NT2/D1 (cell line): ENCODE measurements around the gene HLA-DOA.

Experiments
- DNase-seq: peaks from one replicate; pipeline ENCODE4 v3.0.0-alpha.2; 2011; ENCODE audit warnings: low read depth, low spot score
- H3K27me3 ChIP-seq: 2 replicates; pipeline ENCODE4 v1.6.0; 2011; ENCODE audit warnings: mild to moderate bottlenecking; ENCODE audit not compliant: insufficient read length, insufficient read depth
- H3K36me3 ChIP-seq: 2 replicates; pipeline ENCODE4 v1.6.1; 2011; ENCODE audit warnings: mild to moderate bottlenecking, low read length, mixed read lengths; ENCODE audit not compliant: insufficient read depth, insufficient read length
- H3K4me1 ChIP-seq: 2 replicates; pipeline ENCODE4 v1.5.1; 2011; ENCODE audit not compliant: insufficient read depth, insufficient read length
- H3K4me3 ChIP-seq: 2 replicates; pipeline ENCODE4 v1.5.1; 2011; ENCODE audit warnings: low read depth; ENCODE audit not compliant: insufficient read length
- H3K9ac ChIP-seq: 2 replicates; pipeline ENCODE4 v1.6.0; 2011; ENCODE audit warnings: low read depth; ENCODE audit not compliant: insufficient read length
- H3K9me3 ChIP-seq: 2 replicates; pipeline ENCODE4 v1.5.1; 2011; ENCODE audit warnings: mild to moderate bottlenecking, low read length; ENCODE audit not compliant: insufficient read depth
- SUZ12 ChIP-seq: IDR thresholded peaks from 2 replicates; pipeline ENCODE4 v1.6.1; 2011; ENCODE audit not compliant: insufficient read length, insufficient read depth; ENCODE audit errors: extremely low read depth
- YY1 ChIP-seq: IDR thresholded peaks from 2 replicates; pipeline ENCODE4 v1.6.1; 2011; ENCODE audit not compliant: insufficient read length, insufficient read depth
- ZNF274 ChIP-seq: IDR thresholded peaks from 2 replicates; pipeline ENCODE4 v1.6.1; 2011; ENCODE audit warnings: mild to moderate bottlenecking, low read depth, low read length

Gene HLA-DOA

DNA sequence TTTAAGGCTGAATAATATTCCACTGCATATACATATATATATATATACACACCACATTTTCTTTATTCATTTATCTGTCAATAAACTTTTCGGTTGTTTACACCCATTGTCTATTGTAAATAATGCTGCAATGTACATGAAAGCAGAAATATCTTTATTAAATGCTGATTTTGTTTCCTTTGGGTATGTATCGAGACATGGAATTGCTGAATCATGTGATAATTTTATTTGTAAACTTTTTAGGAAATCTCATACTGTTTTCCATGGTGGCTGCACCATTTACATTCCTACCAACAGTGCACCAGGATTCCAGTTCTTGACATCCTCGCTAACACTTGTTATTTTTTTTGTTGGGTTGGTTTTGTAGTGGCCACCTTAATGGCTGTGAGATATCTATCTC lies 14.1 kb upstream of the HLA-DOA start:
- TF ChIP-seq ZNF274 (no peak), YY1 (no peak), SUZ12 (no peak)
- H3K36me3 ChIP-seq = no peaks in the 10 kb centered on the region
- H3K27me3 ChIP-seq = no peaks in the 10 kb centered on the region
- H3K9me3 ChIP-seq = no peaks in the 10 kb centered on the region
- H3K4me1 ChIP-seq = no peaks in the 10 kb centered on the region
- no peak for DNase-seq
- no peak overlapping the region for H3K4me3 ChIP-seq
- no peak overlapping the region for H3K9ac ChIP-seq

DNA sequence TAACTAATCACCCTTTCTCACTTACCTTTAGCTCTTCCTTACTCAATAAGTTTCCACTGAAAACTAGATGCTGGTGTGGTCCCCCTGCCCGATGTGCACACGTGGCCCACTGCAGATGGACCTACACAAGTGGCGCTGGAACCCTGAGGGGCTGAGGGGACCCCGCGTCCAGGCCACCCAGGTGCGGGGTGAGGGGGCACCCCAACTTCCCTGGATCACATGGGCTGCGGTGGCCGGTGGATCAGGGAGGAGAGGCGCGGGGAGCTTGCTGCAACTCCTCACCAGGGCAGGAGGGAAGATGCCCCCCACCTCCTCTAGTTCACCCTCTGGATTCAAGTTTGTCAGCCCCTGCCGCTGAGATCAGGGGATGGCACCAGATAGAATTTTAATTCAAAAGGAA lies 12.5 kb upstream of the HLA-DOA start:
- Histone ChIP-seq H3K27me3 (no peaks in the 10 kb centered on the region), H3K9me3 (no peaks in the 10 kb centered on the region), H3K4me1 (no peaks in the 10 kb centered on the region), H3K9ac (no peak overlapping the region), H3K36me3 (no peaks in the 10 kb centered on the region), H3K4me3 (no peak overlapping the region)
- no peak for DNase-seq
- no peak for TF ChIP-seq ZNF274
- no peak for TF ChIP-seq YY1
- TF ChIP-seq SUZ12 = no peak

DNA sequence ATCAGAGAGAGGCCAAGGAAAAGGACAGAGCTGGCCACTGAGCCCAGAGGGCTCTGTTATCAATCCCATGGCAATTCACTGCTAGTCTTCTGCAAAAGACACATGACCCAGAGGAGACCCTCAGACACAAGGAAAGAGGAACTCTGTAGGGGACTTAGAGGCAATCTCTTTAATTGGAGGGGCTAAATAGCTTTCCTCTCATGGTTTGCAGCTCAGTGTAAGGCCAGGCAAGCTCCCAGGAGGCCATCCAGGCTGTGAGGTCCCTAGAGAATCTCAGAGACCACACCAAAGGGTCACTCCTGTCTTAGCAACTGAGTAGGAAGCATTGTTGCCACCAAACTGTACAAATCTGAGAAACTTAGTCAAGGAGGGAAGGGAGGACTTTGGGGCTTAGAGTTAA lies 10.0 kb upstream of the HLA-DOA start:
- TF ChIP-seq ZNF274 (no peak), YY1 (no peak)
- no peak overlapping the region for H3K9ac ChIP-seq
- H3K4me1 ChIP-seq = no peaks in the 10 kb centered on the region
- H3K4me3 ChIP-seq = no peak overlapping the region
- H3K9me3 ChIP-seq = no peaks in the 10 kb centered on the region
- H3K36me3 ChIP-seq = no peaks in the 10 kb centered on the region
- no peak for DNase-seq
- no peaks in the 10 kb centered on the region for H3K27me3 ChIP-seq

DNA sequence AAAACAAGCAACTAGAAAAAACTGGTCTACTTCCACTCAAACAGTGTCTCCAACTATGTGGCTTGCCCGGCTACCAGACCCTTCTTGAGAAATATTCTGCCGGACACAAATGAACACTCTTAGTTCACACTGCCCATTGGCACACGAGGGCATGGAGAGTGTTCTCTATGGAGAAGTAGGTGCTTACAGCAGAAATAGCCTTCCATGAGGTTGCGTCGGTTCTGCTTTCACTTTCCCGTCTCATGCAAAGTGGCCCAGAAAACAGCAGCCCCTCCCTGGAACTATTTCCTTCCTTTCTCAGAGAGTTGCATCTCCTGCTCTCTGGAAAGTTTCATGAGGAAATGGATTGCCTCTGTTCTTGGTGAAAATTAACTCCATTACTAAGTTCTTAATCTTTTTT lies 9.5 kb upstream of the HLA-DOA start:
- H3K36me3 ChIP-seq = no peaks in the 10 kb centered on the region
- TF ChIP-seq SUZ12 = no peak
- TF ChIP-seq YY1 = no peak
- TF ChIP-seq ZNF274 = no peak
- H3K4me3 ChIP-seq = no peak overlapping the region
- no peaks in the 10 kb centered on the region for H3K27me3 ChIP-seq
- H3K9ac ChIP-seq = no peak overlapping the region
- no peaks in the 10 kb centered on the region for H3K4me1 ChIP-seq
- DNase-seq = no peak
- H3K9me3 ChIP-seq = no peaks in the 10 kb centered on the region

DNA sequence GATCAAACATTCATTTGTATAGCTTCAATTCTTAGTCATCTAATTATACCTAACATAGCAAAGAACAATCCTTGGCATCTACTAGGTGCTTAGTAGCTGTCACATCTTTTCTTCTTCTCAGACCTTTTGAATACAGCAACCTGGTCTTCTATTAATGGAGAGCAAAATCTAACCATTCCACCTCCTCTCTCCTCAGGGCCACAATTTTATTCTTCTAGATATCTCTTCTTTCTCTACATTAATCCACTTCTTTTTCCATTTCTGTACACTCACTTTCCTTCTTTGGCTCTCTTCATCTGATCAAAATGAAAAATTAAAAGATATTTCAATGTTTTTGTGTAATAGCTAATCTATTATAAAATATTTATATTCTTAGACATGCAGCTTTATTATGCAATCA lies 9.0 kb upstream of the HLA-DOA start:
- no peaks in the 10 kb centered on the region for H3K9me3 ChIP-seq
- H3K27me3 ChIP-seq = no peaks in the 10 kb centered on the region
- no peak overlapping the region for H3K4me3 ChIP-seq
- H3K4me1 ChIP-seq = no peaks in the 10 kb centered on the region
- TF ChIP-seq ZNF274 (no peak), YY1 (no peak), SUZ12 (no peak)
- H3K9ac ChIP-seq = no peak overlapping the region
- no peak for DNase-seq
- no peaks in the 10 kb centered on the region for H3K36me3 ChIP-seq

DNA sequence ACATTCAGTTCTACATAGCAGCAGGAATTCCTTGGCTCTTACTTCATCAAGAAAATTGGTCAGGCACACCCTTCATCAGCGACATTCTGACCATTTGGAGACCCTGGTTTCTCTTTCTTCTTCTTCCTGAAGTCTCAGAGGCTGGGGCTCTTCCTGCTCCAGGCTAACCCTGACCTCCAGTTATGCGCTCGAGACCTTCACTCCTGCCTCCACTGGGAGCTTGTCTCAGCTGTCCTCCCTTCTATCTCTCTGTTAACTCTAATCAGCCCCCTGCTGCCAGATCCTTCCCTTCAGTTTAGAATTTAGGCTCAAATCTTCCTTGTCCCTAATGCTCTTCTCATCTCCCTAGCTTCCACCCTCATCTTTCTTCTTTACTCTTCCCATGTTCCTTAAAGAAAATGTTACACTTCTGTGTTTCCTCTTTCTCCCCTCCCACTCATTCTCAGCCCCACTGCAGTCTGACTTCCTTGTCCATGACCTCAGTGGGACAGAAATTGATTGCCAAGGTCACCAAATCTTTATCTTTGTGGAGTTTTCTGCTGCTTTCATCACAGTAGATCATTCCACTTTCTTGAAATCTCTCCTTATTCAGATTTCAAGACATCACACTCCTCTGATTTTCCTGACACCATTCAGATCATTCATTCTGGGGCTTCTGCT lies 8.4 kb upstream of the HLA-DOA start:
- no peaks in the 10 kb centered on the region for H3K36me3 ChIP-seq
- no peaks in the 10 kb centered on the region for H3K4me1 ChIP-seq
- no peak overlapping the region for H3K4me3 ChIP-seq
- TF ChIP-seq YY1 (no peak), SUZ12 (no peak), ZNF274 (no peak)
- no peak for DNase-seq
- H3K27me3 ChIP-seq = no peaks in the 10 kb centered on the region
- H3K9me3 ChIP-seq = no peaks in the 10 kb centered on the region
- no peak overlapping the region for H3K9ac ChIP-seq

DNA sequence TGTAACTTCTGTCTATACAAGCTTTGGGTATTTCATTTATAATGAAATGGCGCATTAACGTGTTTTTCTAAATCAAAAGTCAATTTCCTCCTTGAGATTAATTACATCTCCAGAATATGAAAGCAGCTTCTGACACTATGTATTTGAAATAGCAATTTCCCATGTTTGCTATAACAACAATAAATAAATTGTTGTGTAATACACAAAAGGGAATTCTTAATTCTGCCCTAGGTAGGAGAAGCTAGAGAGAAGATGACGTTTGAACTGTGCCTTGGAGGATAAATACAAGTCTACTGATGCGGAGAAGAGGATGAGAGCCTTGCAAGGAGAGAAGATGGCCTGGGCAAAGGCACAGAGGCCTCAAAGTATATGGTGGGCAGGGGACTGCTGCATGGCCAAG lies 7.6 kb upstream of the HLA-DOA start:
- H3K9ac ChIP-seq = no peak overlapping the region
- H3K36me3 ChIP-seq = no peaks in the 10 kb centered on the region
- no peaks in the 10 kb centered on the region for H3K4me1 ChIP-seq
- no peak for TF ChIP-seq SUZ12
- TF ChIP-seq ZNF274 = no peak
- TF ChIP-seq YY1 = no peak
- DNase-seq = no peak
- no peak overlapping the region for H3K4me3 ChIP-seq
- no peaks in the 10 kb centered on the region for H3K27me3 ChIP-seq
- H3K9me3 ChIP-seq = no peaks in the 10 kb centered on the region

DNA sequence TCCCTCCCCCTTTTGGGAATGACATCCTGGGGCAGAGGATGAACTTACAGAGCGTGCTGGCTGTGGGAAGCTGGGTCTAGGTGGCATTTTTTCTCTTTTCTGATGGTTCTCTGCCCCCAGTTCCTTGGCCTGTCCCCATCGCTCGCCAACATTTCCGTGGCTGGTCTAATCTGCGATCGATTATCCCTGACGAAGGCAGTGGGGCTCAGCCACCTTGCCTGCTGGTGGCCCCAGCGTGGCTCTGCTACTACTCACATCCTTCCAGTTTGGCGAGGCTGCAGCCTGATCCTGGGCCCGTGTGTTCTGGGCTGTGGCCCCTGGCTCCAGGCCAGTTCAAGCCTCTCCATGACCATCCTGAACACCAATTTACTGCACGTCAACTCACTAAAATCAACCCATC lies 6.4 kb upstream of the HLA-DOA start:
- Histone ChIP-seq H3K4me1 (no peaks in the 10 kb centered on the region), H3K9ac (no peak overlapping the region), H3K4me3 (no peak overlapping the region), H3K27me3 (no peaks in the 10 kb centered on the region), H3K36me3 (no peaks in the 10 kb centered on the region), H3K9me3 (no peaks in the 10 kb centered on the region)
- no peak for DNase-seq
- TF ChIP-seq SUZ12 = no peak
- no peak for TF ChIP-seq YY1
- no peak for TF ChIP-seq ZNF274
